ENCODE measurements around the gene ZNF174. TPM values are rescaled to one million over a fixed set of nuclear protein-coding genes. Genes with fewer than 3 reads are reported as not detected.
A peak's percentile ranks its signal among the peaks of the same experiment; 100 is the strongest.

The ZNF174 gene
- total RNA-seq: 1 to 10 TPM; 8.6 TPM
- long read RNA-seq, transcript ZNF174-201 (3 exons, 2,260 nt): major isoform, 13 of 19 reads
- long read RNA-seq, partial matches to known transcripts: 2 of 19 reads
- long read RNA-seq, other reads (novel, unspliced or antisense): 1 of 19 reads

- ATAC-seq (peak; percentile 100), DNase-seq (peak; percentile 98)
- intact Hi-C loops (cut with DNase I): no loop called here
Measured at GRCh38 chr16:3400779-3401688, at the start of gene ZNF174, which contains the start of gene ZSCAN32. TSS of gene ZNF174 (plus strand) at chr16:3401215. CDS start at chr16:3402005, 790 bp downstream. TSS of gene ZSCAN32 (minus strand) at chr16:3401004. CDS start at chr16:3397557, 3,447 bp downstream.

GRCh38 chr16:3355589-3355988 is 45.4 kb upstream of the ZNF174 start, which contains the start of gene OR2C1:
TSS of gene OR2C1 (plus strand) at chr16:3355889. CDS start at chr16:3355941, 52 bp downstream.
- intact Hi-C loops (cut with DNase I): no loop called here
- ATAC-seq (no peak), DNase-seq (no peak)

GRCh38 chr16:3356118-3356517 is 44.9 kb upstream of the ZNF174 start:
- no peak for ATAC-seq
- DNase-seq: no peak
- intact Hi-C loops (cut with DNase I): no loop called here

GRCh38 chr16:3358871-3359270 is 42.1 kb upstream of the ZNF174 start:
- DNase-seq (no peak), ATAC-seq (no peak)
- intact Hi-C loops (cut with DNase I): no loop called here

- intact Hi-C loops (cut with DNase I): no loop called here
- no peak for DNase-seq
- ATAC-seq: no peak
Measured at GRCh38 chr16:3362931-3363330, 38.1 kb upstream of the ZNF174 start.

GRCh38 chr16:3363793-3364192 is 37.2 kb upstream of the ZNF174 start:
- no peak for ATAC-seq
- no peak for DNase-seq
- intact Hi-C loops (cut with DNase I): no loop called here

- DNase-seq (peak; percentile 95), ATAC-seq (peak; percentile 99 to 100)
- intact Hi-C loops (cut with DNase I): no loop called here
Measured at GRCh38 chr16:3364774-3365427, 36.1 kb upstream of the ZNF174 start.

GRCh38 chr16:3369073-3369472 is 31.9 kb upstream of the ZNF174 start:
- ATAC-seq: no peak
- intact Hi-C loops (cut with DNase I): no loop called here
- DNase-seq: no peak

- ATAC-seq: no peak
- intact Hi-C loops (cut with DNase I): no loop called here
- DNase-seq: no peak
Measured at GRCh38 chr16:3375680-3376079, 25.3 kb upstream of the ZNF174 start.

- DNase-seq: no peak
- intact Hi-C loops (cut with DNase I): no loop called here
- no peak for ATAC-seq
Measured at GRCh38 chr16:3377917-3378316, 23.1 kb upstream of the ZNF174 start.

- ATAC-seq (no peak), DNase-seq (no peak)
- intact Hi-C loops (cut with DNase I): no loop called here
Measured at GRCh38 chr16:3383045-3383448, 18.0 kb upstream of the ZNF174 start.

GRCh38 chr16:3388325-3388724 is 12.7 kb upstream of the ZNF174 start:
- no peak for DNase-seq
- no peak for ATAC-seq
- intact Hi-C loops (cut with DNase I): no loop called here

- intact Hi-C loops (cut with DNase I): no loop called here
- ATAC-seq: no peak
- no peak for DNase-seq
Measured at GRCh38 chr16:3389663-3390338, 11.2 kb upstream of the ZNF174 start.

- intact Hi-C loops (cut with DNase I): no loop called here
- DNase-seq: no peak
- ATAC-seq: no peak
Measured at GRCh38 chr16:3400446-3400778, 603 bp upstream of the ZNF174 start.

- ATAC-seq (no peak), DNase-seq (no peak)
- intact Hi-C loops (cut with DNase I): no loop called here
Measured at GRCh38 chr16:3401719-3402397, 843 bp downstream of the ZNF174 start.

- intact Hi-C loops (cut with DNase I): no loop called here
- ATAC-seq (no peak), DNase-seq (no peak)
Measured at GRCh38 chr16:3408561-3409197, 7.7 kb downstream of the ZNF174 start.

GRCh38 chr16:3413730-3414379 is 12.8 kb downstream of the ZNF174 start:
- intact Hi-C loops (cut with DNase I): no loop called here
- no peak for DNase-seq
- no peak for ATAC-seq

GRCh38 chr16:3431779-3432219 is 30.8 kb downstream of the ZNF174 start:
- DNase-seq (peak; percentile 65), ATAC-seq (peak; percentile 71 to 73)
- intact Hi-C loops (cut with DNase I): no loop called here
